ENCODE measurements around the gene DCTN3. TPM values are rescaled to one million over a fixed set of nuclear protein-coding genes. Genes with fewer than 3 reads are reported as not detected.

The DCTN3 gene
- total and polyA plus RNA-seq, 2 donors (not counting 3 experiments of a cell fraction or from before 2014, with no cell fraction given) = 91.0 to 170 TPM

DNA sequence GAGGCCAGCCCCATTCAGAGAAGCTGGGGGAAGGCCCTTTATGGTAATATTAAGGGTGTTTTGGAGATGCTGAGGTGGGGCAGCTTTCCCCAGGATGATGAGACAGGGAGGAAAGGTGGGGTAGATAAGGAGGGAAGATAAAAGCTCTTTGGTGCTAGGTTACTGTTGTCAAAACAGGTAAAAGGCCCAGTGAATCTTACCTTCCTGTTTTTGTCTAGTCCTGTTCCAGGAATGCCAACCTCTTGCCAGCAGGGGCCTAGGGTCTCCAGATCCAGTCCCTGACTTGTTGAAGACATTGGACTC, 43.0 kb upstream of the DCTN3 start:
- Histone ChIP-seq H3K9ac (replicated peaks; ENCODE audit: extremely low read depth, insufficient read depth, low read length) (no peak overlapping the region), H3K4me2 (ENCODE audit: insufficient read depth, low read length) (no peak overlapping the region), H3K9me1 (replicated peaks; ENCODE audit: control insufficient read depth, extremely low read depth, insufficient read depth, low read length) (no peaks in the 10 kb centered on the region), H3K79me2 (ENCODE audit: control insufficient read depth, insufficient read depth, low read length) (no peaks in the 10 kb centered on the region), H3K27ac (ENCODE audit: insufficient read depth, low read depth, low read length) (no peak overlapping the region), H3K4me3 (replicated peaks in 1 of 3; ENCODE audit: insufficient read depth in 1 of 3, low read depth in 1 of 3, low read length in 3 of 3) (no peak overlapping the region), H3K27me3 (ENCODE audit: control insufficient read depth in 2 of 2, insufficient read depth in 2 of 2, low read length in 2 of 2) (no peaks in the 10 kb centered on the region), H3K36me3 (ENCODE audit: control insufficient read depth in 2 of 2, extremely low read depth in 1 of 2, insufficient read depth in 2 of 2, low read length in 2 of 2) (no peaks in the 10 kb centered on the region), H2AFZ (ENCODE audit: low read depth, low read length) (no peak overlapping the region), H3K4me1 (ENCODE audit: control insufficient read depth, extremely low read depth, insufficient read depth, low read length) (peaks cover 5% of the 10 kb centered on the region), H3K9me3 (replicated peaks; ENCODE audit: control insufficient read depth, insufficient read depth, low read length) (no peaks in the 10 kb centered on the region), H4K20me1 (replicated peaks; ENCODE audit: control insufficient read depth, extremely low read depth, insufficient read depth, low read length) (no peaks in the 10 kb centered on the region)
- dilution Hi-C loops (cut with MboI; ENCODE audit: extremely low pct_ligation_motif_present, low sequenced_read_pairs) = no loop called here
- DNase-seq (ENCODE audit: low read depth, low spot score) = no peak
- ChIA-PET CTCF (interaction anchor here (1.5 to 2.3 kb wide), 3 partner anchors 12 to 39 kb away, joined by 6 to 9 read pairs (median 8); partner anchors contain the start of genes GALT and IL11RA), POLR2A (no interaction called here)
- TF ChIP-seq FOS (IDR thresholded peaks at IDR 0.05; ENCODE audit: borderline replicate concordance, insufficient read depth, low read length) (no peak), JUN (IDR thresholded peaks at IDR 0.05; ENCODE audit: borderline replicate concordance, insufficient read depth, insufficient read length, low read depth) (no peak), POLR2AphosphoS5 (IDR thresholded peaks at IDR 0.05; ENCODE audit: insufficient read depth, low read depth, low read length) (no peak), MYC (IDR thresholded peaks at IDR 0.05; ENCODE audit: low read depth, low read length) (no peak), GATA2 (IDR thresholded peaks at IDR 0.05; ENCODE audit: insufficient read depth, insufficient read length, low read depth, low read length) (no peak), EZH2 (IDR thresholded peaks at IDR 0.05; ENCODE audit: borderline replicate concordance, low read depth, low read length, severe bottlenecking) (no peak), POLR2A (IDR thresholded peaks at IDR 0.05; ENCODE audit: low read depth, low read length) (no peak)
- TF ChIP-seq, protein P1, sequence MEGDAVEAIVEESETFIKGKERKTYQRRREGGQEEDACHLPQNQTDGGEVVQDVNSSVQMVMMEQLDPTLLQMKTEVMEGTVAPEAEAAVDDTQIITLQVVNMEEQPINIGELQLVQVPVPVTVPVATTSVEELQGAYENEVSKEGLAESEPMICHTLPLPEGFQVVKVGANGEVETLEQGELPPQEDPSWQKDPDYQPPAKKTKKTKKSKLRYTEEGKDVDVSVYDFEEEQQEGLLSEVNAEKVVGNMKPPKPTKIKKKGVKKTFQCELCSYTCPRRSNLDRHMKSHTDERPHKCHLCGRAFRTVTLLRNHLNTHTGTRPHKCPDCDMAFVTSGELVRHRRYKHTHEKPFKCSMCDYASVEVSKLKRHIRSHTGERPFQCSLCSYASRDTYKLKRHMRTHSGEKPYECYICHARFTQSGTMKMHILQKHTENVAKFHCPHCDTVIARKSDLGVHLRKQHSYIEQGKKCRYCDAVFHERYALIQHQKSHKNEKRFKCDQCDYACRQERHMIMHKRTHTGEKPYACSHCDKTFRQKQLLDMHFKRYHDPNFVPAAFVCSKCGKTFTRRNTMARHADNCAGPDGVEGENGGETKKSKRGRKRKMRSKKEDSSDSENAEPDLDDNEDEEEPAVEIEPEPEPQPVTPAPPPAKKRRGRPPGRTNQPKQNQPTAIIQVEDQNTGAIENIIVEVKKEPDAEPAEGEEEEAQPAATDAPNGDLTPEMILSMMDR (IDR thresholded peaks at IDR 0.05; ENCODE audit: extremely low read depth in 1 of 2, insufficient read depth in 1 of 2, low read depth in 1 of 2, low read length in 2 of 2) = no peak
- TF ChIP-seq, protein P2, sequence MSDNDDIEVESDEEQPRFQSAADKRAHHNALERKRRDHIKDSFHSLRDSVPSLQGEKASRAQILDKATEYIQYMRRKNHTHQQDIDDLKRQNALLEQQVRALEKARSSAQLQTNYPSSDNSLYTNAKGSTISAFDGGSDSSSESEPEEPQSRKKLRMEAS (IDR thresholded peaks at IDR 0.05; ENCODE audit: insufficient read depth, insufficient read length) = no peak
- FAIRE-seq = no peak
- intact Hi-C loops (cut with micrococcal nuclease) = no loop called here
- no TSS peak for BruUV-seq (replicated peaks)
